Large intestine (tissue), 3 donors: ENCODE results near the gene UBL3. TPM values are rescaled to one million over a fixed set of nuclear protein-coding genes. Genes with fewer than 3 reads are reported as not detected.

ENCODE experiments used
- DNase-seq, 2 donors: peaks; one replicate each; pipeline versions ENCODE4 v3.0.0 to v3.0.0-alpha.2; 2013
- H3K27ac ChIP-seq: one replicate; pipeline ENCODE4 v1.5.1; 2013; ENCODE audit warnings: low read length
- H3K27me3 ChIP-seq: 2 replicates; pipeline ENCODE4 v1.6.1; 2013; ENCODE audit warnings: low read length; ENCODE audit not compliant: control insufficient read depth, insufficient read depth
- H3K36me3 ChIP-seq: 2 replicates; pipeline ENCODE4 v1.6.1; 2013; ENCODE audit warnings: low read length; ENCODE audit not compliant: control insufficient read depth, insufficient read depth
- H3K4me1 ChIP-seq: one replicate; pipeline ENCODE4 v1.6.1; 2013; ENCODE audit warnings: low read length; ENCODE audit not compliant: control insufficient read depth, insufficient read depth
- H3K4me3 ChIP-seq: one replicate; pipeline ENCODE4 v1.5.1; 2013; ENCODE audit warnings: low read length
- H3K9me3 ChIP-seq: one replicate; pipeline ENCODE4 v1.6.1; 2013; ENCODE audit warnings: mild to moderate bottlenecking, low read depth, low read length, moderate library complexity; ENCODE audit not compliant: control insufficient read depth
- WGBS: methylation state at CpG from one replicate; pipeline ENCODE4 v1.1.5; 2013; ENCODE audit warnings: low lambda C conversion rate; ENCODE audit not compliant: insufficient coverage; 5-methylcytosine and 5-hydroxymethylcytosine counted together
- polyA plus RNA-seq: library from polyadenylated mRNA; unstranded; fragments of 120-200 nt; gene quantifications from one replicate; pipeline ENCODE4 v1.2.1, GENCODE V29; 2013

UBL3 gene
- polyA plus RNA-seq, 1 donor = 36.4 TPM

GRCh38 chr13:29721766-29722165 is 128.7 kb downstream of the UBL3 start:
- H3K9me3 ChIP-seq = no peaks in the 10 kb centered on the region
- H3K27ac ChIP-seq = no peak overlapping the region
- WGBS = no CpG with 5 or more reads among the region's 13 CpGs
- H3K4me3 ChIP-seq = no peak overlapping the region
- DNase-seq = no peak
- H3K4me1 ChIP-seq = no peaks in the 10 kb centered on the region
- no peaks in the 10 kb centered on the region for H3K27me3 ChIP-seq
- no peaks in the 10 kb centered on the region for H3K36me3 ChIP-seq

- Histone ChIP-seq H3K27me3 (peaks cover 2% of the 10 kb centered on the region), H3K9me3 (no peaks in the 10 kb centered on the region), H3K4me3 (no peak overlapping the region), H3K4me1 (no peaks in the 10 kb centered on the region), H3K36me3 (no peaks in the 10 kb centered on the region), H3K27ac (no peak overlapping the region)
- no CpG with 5 or more reads among the region's 1 CpG for WGBS
- no peak for DNase-seq
Measured at GRCh38 chr13:29718694-29719093, 131.7 kb downstream of the UBL3 start.

DNA sequence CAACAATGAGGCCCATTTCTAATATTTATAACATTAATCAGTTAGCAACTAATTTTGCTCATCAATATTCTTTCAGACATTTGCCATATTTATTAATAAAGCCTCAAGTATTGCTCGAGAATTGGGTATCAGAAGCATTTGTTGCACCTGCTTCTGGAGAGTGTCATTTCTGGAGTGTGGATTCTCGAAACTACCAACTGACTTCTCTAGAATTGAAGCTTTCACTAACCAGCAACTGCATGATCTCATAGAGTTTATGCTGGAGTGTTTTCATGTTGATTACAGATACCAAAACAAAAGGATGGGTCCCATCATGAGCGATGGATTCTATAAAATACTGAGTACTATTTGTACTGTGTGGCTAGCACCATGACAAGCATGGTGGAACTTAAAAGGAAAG is 133.9 kb downstream of the UBL3 start:
- peaks cover 2% of the 10 kb centered on the region for H3K27me3 ChIP-seq
- H3K9me3 ChIP-seq = no peaks in the 10 kb centered on the region
- no peak overlapping the region for H3K4me3 ChIP-seq
- no CpG with 5 or more reads among the region's 3 CpGs for WGBS
- no peaks in the 10 kb centered on the region for H3K36me3 ChIP-seq
- H3K27ac ChIP-seq = no peak overlapping the region
- DNase-seq = no peak
- H3K4me1 ChIP-seq = no peaks in the 10 kb centered on the region
